ENCODE measurements around the gene ISCA2.

Gene ISCA2

DNA sequence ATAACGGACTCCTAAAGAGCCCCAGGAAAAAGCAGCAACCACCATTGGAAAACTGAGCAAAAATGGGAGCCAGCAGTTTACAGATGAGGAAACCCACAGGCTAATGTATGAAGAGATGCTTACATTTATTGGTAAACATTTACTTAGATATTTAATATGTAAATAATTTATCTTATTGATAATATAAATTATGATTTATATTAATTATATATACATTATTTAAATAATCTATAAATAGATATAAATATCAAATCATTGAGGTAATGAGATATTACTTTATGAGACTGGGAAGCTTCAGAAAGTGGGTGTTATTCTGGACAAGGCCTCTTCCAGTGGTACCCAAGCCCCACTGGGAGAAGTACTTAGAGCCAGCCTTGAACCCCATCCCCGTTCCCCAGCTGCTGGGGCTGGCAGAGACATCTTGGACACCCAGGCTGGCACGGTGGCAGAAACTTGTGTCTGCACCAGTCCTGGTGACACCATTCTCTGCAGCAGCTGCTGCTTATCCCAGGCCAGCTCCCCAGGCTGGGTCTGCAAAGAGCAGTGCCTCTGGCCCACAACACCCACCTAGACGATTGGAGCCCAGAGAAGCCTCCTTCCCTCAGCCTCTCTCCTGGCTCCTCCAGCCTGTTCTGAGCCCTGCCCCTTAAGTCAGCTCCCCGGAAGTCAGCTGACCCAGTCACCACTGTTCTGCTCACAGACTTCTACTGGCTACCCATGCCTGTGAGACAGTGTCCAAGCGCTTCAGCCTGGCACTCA is 25.9 kb downstream of the ISCA2 start:
- Histone ChIP-seq H2BK5ac (ENCODE audit: low read depth, low read length, poor library complexity, severe bottlenecking) (no peak overlapping the region), H2AFZ (ENCODE audit: low read depth, low read length) (no peak overlapping the region), H3K79me1 (replicated peaks; ENCODE audit: low read length, poor library complexity, severe bottlenecking) (peaks cover 23% of the 10 kb centered on the region), H3K4me3 (ENCODE audit: insufficient read depth in 1 of 2, low read depth in 1 of 2, low read length in 2 of 2) (no peak overlapping the region), H3K27me3 (ENCODE audit: control insufficient read depth in 1 of 2, insufficient read depth in 1 of 2, low read length in 2 of 2) (no peaks in the 10 kb centered on the region), H3K23ac (ENCODE audit: low read length in 2 of 2) (no peak overlapping the region), H2BK12ac (ENCODE audit: low read length in 2 of 2) (no peak overlapping the region), H4K8ac (ENCODE audit: low read length) (no peak overlapping the region), H3K27ac (ENCODE audit: low read length, poor library complexity, severe bottlenecking) (no peak overlapping the region), H2BK15ac (ENCODE audit: low read depth, poor library complexity, severe bottlenecking) (no peak overlapping the region), H3K9me3 (ENCODE audit: control insufficient read depth, low read length) (no peaks in the 10 kb centered on the region), H3K4me2 (ENCODE audit: low read length, poor library complexity, severe bottlenecking) (no peak overlapping the region), H3K14ac (ENCODE audit: low read length in 2 of 2) (no peak overlapping the region), H3K36me3 (ENCODE audit: control insufficient read depth in 1 of 2, insufficient read depth in 2 of 2, low read depth in 1 of 2, low read length in 2 of 2) (peaks cover 74% of the 10 kb centered on the region in 2 experiments), H3K4ac (ENCODE audit: low read depth in 1 of 2, low read length in 2 of 2) (no peak overlapping the region), H3K4me1 (ENCODE audit: control insufficient read depth, insufficient read depth, low read depth, low read length) (peaks cover 19% of the 10 kb centered on the region), H2AK5ac (ENCODE audit: low read length, severe bottlenecking) (no peak overlapping the region), H2BK120ac (ENCODE audit: low read depth, low read length) (no peak overlapping the region), H3K9ac (ENCODE audit: low read length) (no peak overlapping the region), H4K91ac (ENCODE audit: low read length) (no peak overlapping the region), H3K18ac (ENCODE audit: low read depth in 1 of 2, low read length in 2 of 2) (no peak overlapping the region)
- no peak for DNase-seq
- 82% methylated on average over 6 of the region's 6 CpGs for WGBS

DNA sequence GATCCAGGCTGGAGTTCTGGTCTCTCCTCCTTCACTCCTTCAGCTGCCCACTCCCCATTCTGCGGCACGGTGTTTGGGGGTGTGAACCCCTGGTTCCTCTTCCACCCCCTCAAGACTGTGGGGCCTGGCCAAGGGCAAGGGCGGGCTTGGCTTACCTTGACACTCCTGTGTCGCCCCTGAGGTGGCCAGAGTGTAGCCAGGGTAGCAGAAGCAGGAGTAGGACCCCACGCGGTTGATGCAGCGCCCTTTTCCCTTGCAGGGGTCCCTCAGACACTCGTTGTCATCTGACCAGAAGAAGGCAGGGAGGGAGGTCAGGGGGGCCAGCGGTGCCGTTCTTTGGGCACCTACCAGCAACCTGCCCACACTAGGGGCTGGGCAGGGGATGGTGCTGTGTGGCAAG is 28.2 kb downstream of the ISCA2 start:
- H3K4ac ChIP-seq (ENCODE audit: low read depth in 1 of 2, low read length in 2 of 2), result no peak overlapping the region
- no peaks in the 10 kb centered on the region for H3K27me3 ChIP-seq (ENCODE audit: control insufficient read depth in 1 of 2, insufficient read depth in 1 of 2, low read length in 2 of 2)
- H2BK15ac ChIP-seq (ENCODE audit: low read depth, poor library complexity, severe bottlenecking), result no peak overlapping the region
- H3K18ac ChIP-seq (ENCODE audit: low read depth in 1 of 2, low read length in 2 of 2), result no peak overlapping the region
- no peak overlapping the region for H2BK12ac ChIP-seq (ENCODE audit: low read length in 2 of 2)
- H4K91ac ChIP-seq (ENCODE audit: low read length), result no peak overlapping the region
- H2BK120ac ChIP-seq (ENCODE audit: low read depth, low read length), result no peak overlapping the region
- H3K9me3 ChIP-seq (ENCODE audit: control insufficient read depth, low read length), result no peaks in the 10 kb centered on the region
- no peak for DNase-seq
- no peak overlapping the region for H3K27ac ChIP-seq (ENCODE audit: low read length, poor library complexity, severe bottlenecking)
- no peak overlapping the region for H2AFZ ChIP-seq (ENCODE audit: low read depth, low read length)
- no peak overlapping the region for H3K14ac ChIP-seq (ENCODE audit: low read length in 2 of 2)
- no peak overlapping the region for H3K9ac ChIP-seq (ENCODE audit: low read length)
- peaks cover 27% of the 10 kb centered on the region for H3K79me1 ChIP-seq (replicated peaks; ENCODE audit: low read length, poor library complexity, severe bottlenecking)
- H2BK5ac ChIP-seq (ENCODE audit: low read depth, low read length, poor library complexity, severe bottlenecking), result no peak overlapping the region
- no peak overlapping the region for H3K4me2 ChIP-seq (ENCODE audit: low read length, poor library complexity, severe bottlenecking)
- peaks cover 20% of the 10 kb centered on the region for H3K4me1 ChIP-seq (ENCODE audit: control insufficient read depth, insufficient read depth, low read depth, low read length)
- H4K8ac ChIP-seq (ENCODE audit: low read length), result no peak overlapping the region
- H2AK5ac ChIP-seq (ENCODE audit: low read length, severe bottlenecking), result no peak overlapping the region
- H3K23ac ChIP-seq (ENCODE audit: low read length in 2 of 2), result no peak overlapping the region
- no peak overlapping the region for H3K4me3 ChIP-seq (ENCODE audit: insufficient read depth in 1 of 2, low read depth in 1 of 2, low read length in 2 of 2)
- peaks cover 78 to 80% of the 10 kb centered on the region in 2 experiments for H3K36me3 ChIP-seq (ENCODE audit: control insufficient read depth in 1 of 2, insufficient read depth in 2 of 2, low read depth in 1 of 2, low read length in 2 of 2)
- WGBS, result 88% methylated on average over 7 of the region's 10 CpGs

DNA sequence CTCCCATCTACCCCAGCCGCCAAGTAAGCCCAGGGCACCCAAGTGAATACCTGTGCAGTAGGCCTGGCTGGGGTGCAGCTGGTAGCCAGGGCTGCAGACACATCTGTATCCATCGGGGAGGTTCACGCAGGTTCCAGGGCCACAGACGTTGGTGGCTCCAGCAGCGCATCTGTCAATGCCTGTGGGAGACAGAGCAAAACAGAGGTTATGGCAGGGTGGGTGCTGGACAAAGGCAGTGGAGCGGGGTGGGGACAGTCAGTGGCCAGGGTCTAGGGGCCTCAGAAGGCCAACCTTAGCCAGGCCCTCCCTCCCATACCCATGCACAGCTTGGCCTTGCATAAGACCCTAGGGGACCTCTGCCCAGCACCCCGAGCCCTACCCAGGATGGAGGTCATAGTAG is 29.2 kb downstream of the ISCA2 start:
- no peak overlapping the region for H2BK5ac ChIP-seq (ENCODE audit: low read depth, low read length, poor library complexity, severe bottlenecking)
- no peak overlapping the region for H2BK15ac ChIP-seq (ENCODE audit: low read depth, poor library complexity, severe bottlenecking)
- H3K27me3 ChIP-seq (ENCODE audit: control insufficient read depth in 1 of 2, insufficient read depth in 1 of 2, low read length in 2 of 2), result no peaks in the 10 kb centered on the region
- H3K9me3 ChIP-seq (ENCODE audit: control insufficient read depth, low read length), result no peaks in the 10 kb centered on the region
- no peak overlapping the region for H3K14ac ChIP-seq (ENCODE audit: low read length in 2 of 2)
- no peak overlapping the region for H3K23ac ChIP-seq (ENCODE audit: low read length in 2 of 2)
- H3K27ac ChIP-seq (ENCODE audit: low read length, poor library complexity, severe bottlenecking), result no peak overlapping the region
- H2AFZ ChIP-seq (ENCODE audit: low read depth, low read length), result no peak overlapping the region
- no peak for DNase-seq
- no peak overlapping the region for H3K18ac ChIP-seq (ENCODE audit: low read depth in 1 of 2, low read length in 2 of 2)
- H3K36me3 ChIP-seq (ENCODE audit: control insufficient read depth in 1 of 2, insufficient read depth in 2 of 2, low read depth in 1 of 2, low read length in 2 of 2), result peaks cover 81 to 82% of the 10 kb centered on the region in 2 experiments
- peaks cover 14% of the 10 kb centered on the region for H3K4me1 ChIP-seq (ENCODE audit: control insufficient read depth, insufficient read depth, low read depth, low read length)
- no peak overlapping the region for H4K91ac ChIP-seq (ENCODE audit: low read length)
- H4K8ac ChIP-seq (ENCODE audit: low read length), result no peak overlapping the region
- H3K4me2 ChIP-seq (ENCODE audit: low read length, poor library complexity, severe bottlenecking), result no peak overlapping the region
- no peak overlapping the region for H2BK120ac ChIP-seq (ENCODE audit: low read depth, low read length)
- peaks cover 24% of the 10 kb centered on the region for H3K79me1 ChIP-seq (replicated peaks; ENCODE audit: low read length, poor library complexity, severe bottlenecking)
- H3K4ac ChIP-seq (ENCODE audit: low read depth in 1 of 2, low read length in 2 of 2), result no peak overlapping the region
- H3K4me3 ChIP-seq (ENCODE audit: insufficient read depth in 1 of 2, low read depth in 1 of 2, low read length in 2 of 2), result no peak overlapping the region
- 86% methylated on average over 6 of the region's 7 CpGs for WGBS
- H3K9ac ChIP-seq (ENCODE audit: low read length), result no peak overlapping the region
- no peak overlapping the region for H2BK12ac ChIP-seq (ENCODE audit: low read length in 2 of 2)
- H2AK5ac ChIP-seq (ENCODE audit: low read length, severe bottlenecking), result no peak overlapping the region

DNA sequence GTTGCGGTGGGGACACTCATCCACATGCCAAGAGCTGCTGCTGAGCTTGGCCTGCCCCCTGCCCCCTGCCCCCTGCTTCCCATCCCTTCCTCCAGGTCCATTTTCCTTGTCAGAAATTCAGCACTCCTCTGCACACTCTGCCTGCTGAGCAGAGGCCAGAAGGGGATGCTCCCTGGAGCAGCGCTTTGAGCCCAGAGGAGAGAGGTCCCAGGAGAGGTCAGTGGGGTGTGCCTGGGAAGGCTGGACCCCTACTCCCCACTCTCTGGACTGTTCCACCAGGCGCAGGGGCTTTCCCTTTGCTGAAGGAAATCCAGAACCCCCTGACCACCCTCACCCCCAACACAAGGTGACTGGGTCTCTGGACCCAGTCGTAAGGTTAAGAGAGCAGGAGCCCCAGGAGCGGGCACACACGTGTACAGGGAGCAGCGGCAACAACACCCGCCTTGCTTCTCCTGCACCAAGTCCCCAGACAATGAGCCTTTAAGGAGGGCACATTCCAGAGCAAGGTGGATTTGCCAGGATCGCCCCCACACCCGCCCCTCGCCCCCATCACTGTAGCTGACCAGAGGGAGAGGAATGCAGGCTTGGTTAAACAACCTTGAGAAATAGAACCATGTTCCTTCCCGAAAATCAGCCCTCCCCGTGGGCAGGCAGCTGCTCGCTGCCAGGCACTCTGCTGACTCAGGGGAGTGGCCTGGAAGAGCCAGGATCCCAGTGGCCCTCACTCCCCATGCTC is 30.7 kb downstream of the ISCA2 start:
- no peak overlapping the region for H2AFZ ChIP-seq (ENCODE audit: low read depth, low read length)
- H3K27ac ChIP-seq (ENCODE audit: low read length, poor library complexity, severe bottlenecking), result no peak overlapping the region
- WGBS, result 78% methylated on average over 12 of the region's 14 CpGs
- no peak overlapping the region for H3K9ac ChIP-seq (ENCODE audit: low read length)
- H3K18ac ChIP-seq (ENCODE audit: low read depth in 1 of 2, low read length in 2 of 2), result no peak overlapping the region
- no peak overlapping the region for H3K23ac ChIP-seq (ENCODE audit: low read length in 2 of 2)
- H4K8ac ChIP-seq (ENCODE audit: low read length), result no peak overlapping the region
- H2BK15ac ChIP-seq (ENCODE audit: low read depth, poor library complexity, severe bottlenecking), result no peak overlapping the region
- no peaks in the 10 kb centered on the region for H3K9me3 ChIP-seq (ENCODE audit: control insufficient read depth, low read length)
- peaks cover 24% of the 10 kb centered on the region for H3K79me1 ChIP-seq (replicated peaks; ENCODE audit: low read length, poor library complexity, severe bottlenecking)
- no peak overlapping the region for H2BK5ac ChIP-seq (ENCODE audit: low read depth, low read length, poor library complexity, severe bottlenecking)
- H4K91ac ChIP-seq (ENCODE audit: low read length), result no peak overlapping the region
- H2BK120ac ChIP-seq (ENCODE audit: low read depth, low read length), result no peak overlapping the region
- no peak overlapping the region for H3K14ac ChIP-seq (ENCODE audit: low read length in 2 of 2)
- no peaks in the 10 kb centered on the region for H3K27me3 ChIP-seq (ENCODE audit: control insufficient read depth in 1 of 2, insufficient read depth in 1 of 2, low read length in 2 of 2)
- peaks cover 13% of the 10 kb centered on the region for H3K4me1 ChIP-seq (ENCODE audit: control insufficient read depth, insufficient read depth, low read depth, low read length)
- H3K36me3 ChIP-seq (ENCODE audit: control insufficient read depth in 1 of 2, insufficient read depth in 2 of 2, low read depth in 1 of 2, low read length in 2 of 2), result peaks cover 82 to 86% of the 10 kb centered on the region in 2 experiments
- no peak overlapping the region for H3K4ac ChIP-seq (ENCODE audit: low read depth in 1 of 2, low read length in 2 of 2)
- H3K4me3 ChIP-seq (ENCODE audit: insufficient read depth in 1 of 2, low read depth in 1 of 2, low read length in 2 of 2), result no peak overlapping the region
- H2AK5ac ChIP-seq (ENCODE audit: low read length, severe bottlenecking), result no peak overlapping the region
- no peak for DNase-seq
- no peak overlapping the region for H2BK12ac ChIP-seq (ENCODE audit: low read length in 2 of 2)
- H3K4me2 ChIP-seq (ENCODE audit: low read length, poor library complexity, severe bottlenecking), result no peak overlapping the region
